HG02763 (cell line): Measurements from ENCODE around the gene GPR89B.
"Not testable (repeated sequence)": the region's sequence is repeated elsewhere in the genome, so short reads cannot be mapped to it uniquely, and the experiment has no call there.

Experiments
- ATAC-seq: cut with Tn5 transposase; IDR thresholded peaks from one replicate; pipeline ENCODE4 v1.9.1; 2021; ENCODE audit warnings: mild to moderate bottlenecking, moderate library complexity; ENCODE audit not compliant: unreplicated experiment

Gene GPR89B

GRCh38 chr1:148027004-148027403 lies 98.8 kb downstream of the GPR89B start:
- ATAC-seq = not testable (repeated sequence)

- ATAC-seq = not testable (repeated sequence)
Observed at GRCh38 chr1:148032247-148032646, 104.0 kb downstream of the GPR89B start.

GRCh38 chr1:148032690-148033089 lies 104.5 kb downstream of the GPR89B start:
- ATAC-seq = not testable (repeated sequence)

GRCh38 chr1:148033147-148033546 lies 104.9 kb downstream of the GPR89B start:
- ATAC-seq = not testable (repeated sequence)

GRCh38 chr1:148037850-148038461 lies 109.7 kb downstream of the GPR89B start:
- peak; percentile 12 for ATAC-seq

GRCh38 chr1:148038462-148039333 lies 110.5 kb downstream of the GPR89B start:
- peak; percentile 69 for ATAC-seq
